ENCODE results near the gene GABRG3.
"Not testable (repeated sequence)": the region's sequence is repeated elsewhere in the genome, so short reads cannot be mapped to it uniquely, and the experiment has no call there.

GABRG3 gene

GRCh38 chr15:27339138-27339537 is 368.2 kb downstream of the GABRG3 start:
- no peak for DNase-seq (ENCODE audit: low spot score)

- DNase-seq (ENCODE audit: low spot score), result no peak
Measured at GRCh38 chr15:27341780-27342343, 370.9 kb downstream of the GABRG3 start.

GRCh38 chr15:27342991-27343390 is 372.0 kb downstream of the GABRG3 start:
- DNase-seq (ENCODE audit: low spot score), result no peak

- DNase-seq (ENCODE audit: low spot score), result no peak
Measured at GRCh38 chr15:27352136-27352535, 381.2 kb downstream of the GABRG3 start.

- DNase-seq (ENCODE audit: low spot score), result no peak
Measured at GRCh38 chr15:27353856-27354255, 382.9 kb downstream of the GABRG3 start.

- DNase-seq (ENCODE audit: low spot score), result no peak
Measured at GRCh38 chr15:27358751-27359434, 387.9 kb downstream of the GABRG3 start.

GRCh38 chr15:27359586-27359985 is 388.6 kb downstream of the GABRG3 start:
- no peak for DNase-seq (ENCODE audit: low spot score)

GRCh38 chr15:27360316-27360715 is 389.3 kb downstream of the GABRG3 start:
- no peak for DNase-seq (ENCODE audit: low spot score)

GRCh38 chr15:27361438-27361837 is 390.5 kb downstream of the GABRG3 start:
- no peak for DNase-seq (ENCODE audit: low spot score)

- no peak for DNase-seq (ENCODE audit: low spot score)
Measured at GRCh38 chr15:27365456-27365855, 394.5 kb downstream of the GABRG3 start.

- DNase-seq (ENCODE audit: low spot score), result not testable (repeated sequence)
Measured at GRCh38 chr15:27377391-27377790, 406.4 kb downstream of the GABRG3 start.

GRCh38 chr15:27382361-27383025 is 411.5 kb downstream of the GABRG3 start:
- no peak for DNase-seq (ENCODE audit: low spot score)

GRCh38 chr15:27383726-27384125 is 412.7 kb downstream of the GABRG3 start:
- DNase-seq (ENCODE audit: low spot score), result no peak

- DNase-seq (ENCODE audit: low spot score), result no peak
Measured at GRCh38 chr15:27392163-27392562, 421.2 kb downstream of the GABRG3 start.

GRCh38 chr15:27396521-27396920 is 425.5 kb downstream of the GABRG3 start:
- DNase-seq (ENCODE audit: low spot score), result no peak

GRCh38 chr15:27396996-27397395 is 426.0 kb downstream of the GABRG3 start:
- no peak for DNase-seq (ENCODE audit: low spot score)

- DNase-seq (ENCODE audit: low spot score), result no peak
Measured at GRCh38 chr15:27398631-27399161, 427.7 kb downstream of the GABRG3 start.

GRCh38 chr15:27399241-27399640 is 428.3 kb downstream of the GABRG3 start:
- no peak for DNase-seq (ENCODE audit: low spot score)

- no peak for DNase-seq (ENCODE audit: low spot score)
Measured at GRCh38 chr15:27401471-27401870, 430.5 kb downstream of the GABRG3 start.

GRCh38 chr15:27408428-27408827 is 437.4 kb downstream of the GABRG3 start:
- no peak for DNase-seq (ENCODE audit: low spot score)

- DNase-seq (ENCODE audit: low spot score), result no peak
Measured at GRCh38 chr15:27410996-27411605, 440.1 kb downstream of the GABRG3 start.

- no peak for DNase-seq (ENCODE audit: low spot score)
Measured at GRCh38 chr15:27412415-27412814, 441.4 kb downstream of the GABRG3 start.
